Subcutaneous adipose tissue (tissue), 4 donors: ENCODE results near the gene TSC1. TPM values are rescaled to one million over a fixed set of nuclear protein-coding genes. Genes with fewer than 3 reads are reported as not detected.

ENCODE experiments used
- total RNA-seq, 4 donors: library from RNA; depleted of rRNA; stranded (reverse); fragments of >200 nt; gene quantifications; one replicate each; pipeline ENCODE4 v1.1.0, GENCODE V29; 2016
- TF ChIP-seq, protein P1 (sequence below): fragments of 450-650 bp; IDR thresholded peaks from one replicate; pipeline ENCODE4 v1.5.1; 2016; ENCODE audit warnings: low read depth, mild to moderate bottlenecking, control low read depth, antibody characterized with exemption, moderate library complexity

TSC1 gene
- total RNA-seq, 4 donors from 2014 or later: 43.4 to 63.1 (median 51.4) TPM

DNA sequence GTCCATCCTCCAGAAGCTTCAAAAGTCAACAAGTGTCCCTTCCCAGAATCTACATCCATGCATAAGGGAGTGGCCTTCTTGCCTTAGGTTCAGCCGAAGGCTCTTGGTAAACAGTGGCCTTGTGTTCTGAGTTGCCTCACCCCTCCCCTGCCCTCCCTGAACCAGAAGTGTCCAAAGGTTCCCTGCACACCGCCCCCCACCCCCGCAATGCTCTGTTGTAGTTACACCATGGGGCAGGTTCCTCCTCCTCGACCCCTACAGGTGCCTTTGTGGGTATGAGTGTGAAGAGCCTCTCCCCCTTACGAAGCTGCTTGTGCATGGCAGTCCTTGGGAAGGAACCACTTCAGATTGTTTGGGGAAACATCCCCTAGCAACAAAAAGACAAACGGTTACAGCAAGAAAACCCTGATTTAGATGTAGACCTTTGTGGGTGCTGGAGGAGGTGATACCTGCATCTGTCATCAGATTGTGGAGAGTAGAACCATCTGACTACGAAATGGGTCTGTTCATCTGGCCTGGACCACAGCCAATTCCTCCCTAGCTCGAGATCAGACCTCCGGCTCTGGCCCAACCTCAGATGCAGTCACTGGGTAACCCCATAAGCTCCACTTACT lies 58.6 kb downstream of the TSC1 start:
- TF ChIP-seq, protein P1, sequence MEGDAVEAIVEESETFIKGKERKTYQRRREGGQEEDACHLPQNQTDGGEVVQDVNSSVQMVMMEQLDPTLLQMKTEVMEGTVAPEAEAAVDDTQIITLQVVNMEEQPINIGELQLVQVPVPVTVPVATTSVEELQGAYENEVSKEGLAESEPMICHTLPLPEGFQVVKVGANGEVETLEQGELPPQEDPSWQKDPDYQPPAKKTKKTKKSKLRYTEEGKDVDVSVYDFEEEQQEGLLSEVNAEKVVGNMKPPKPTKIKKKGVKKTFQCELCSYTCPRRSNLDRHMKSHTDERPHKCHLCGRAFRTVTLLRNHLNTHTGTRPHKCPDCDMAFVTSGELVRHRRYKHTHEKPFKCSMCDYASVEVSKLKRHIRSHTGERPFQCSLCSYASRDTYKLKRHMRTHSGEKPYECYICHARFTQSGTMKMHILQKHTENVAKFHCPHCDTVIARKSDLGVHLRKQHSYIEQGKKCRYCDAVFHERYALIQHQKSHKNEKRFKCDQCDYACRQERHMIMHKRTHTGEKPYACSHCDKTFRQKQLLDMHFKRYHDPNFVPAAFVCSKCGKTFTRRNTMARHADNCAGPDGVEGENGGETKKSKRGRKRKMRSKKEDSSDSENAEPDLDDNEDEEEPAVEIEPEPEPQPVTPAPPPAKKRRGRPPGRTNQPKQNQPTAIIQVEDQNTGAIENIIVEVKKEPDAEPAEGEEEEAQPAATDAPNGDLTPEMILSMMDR: no peak

GRCh38 chr9:132883349-132884294 lies 60.8 kb downstream of the TSC1 start:
- TF ChIP-seq, protein P1: no peak

GRCh38 chr9:132882616-132883015 lies 61.8 kb downstream of the TSC1 start:
- TF ChIP-seq, protein P1: no peak

DNA sequence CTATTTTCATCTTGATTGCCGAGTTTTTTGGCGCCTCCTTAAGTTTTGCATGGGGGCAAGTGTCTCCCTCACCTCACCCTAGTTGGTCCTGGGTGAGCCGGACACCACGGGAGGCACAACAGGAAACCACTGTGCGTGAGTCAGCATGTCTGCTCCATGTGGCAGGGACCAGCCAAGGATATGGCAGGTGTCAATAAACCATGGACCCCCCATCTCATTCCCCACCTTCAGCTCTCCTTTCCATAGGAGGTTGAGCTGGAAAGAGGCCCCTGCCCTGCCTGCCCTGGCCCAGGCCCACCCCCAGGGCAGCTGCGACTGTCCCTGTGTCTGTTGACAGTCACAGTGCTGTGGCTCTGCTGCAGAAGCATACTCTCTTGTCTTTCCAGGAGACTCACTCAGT lies 62.6 kb downstream of the TSC1 start:
- TF ChIP-seq, protein P1: no peak

- TF ChIP-seq, protein P1: no peak
Observed at GRCh38 chr9:132880324-132880661, 64.1 kb downstream of the TSC1 start.

DNA sequence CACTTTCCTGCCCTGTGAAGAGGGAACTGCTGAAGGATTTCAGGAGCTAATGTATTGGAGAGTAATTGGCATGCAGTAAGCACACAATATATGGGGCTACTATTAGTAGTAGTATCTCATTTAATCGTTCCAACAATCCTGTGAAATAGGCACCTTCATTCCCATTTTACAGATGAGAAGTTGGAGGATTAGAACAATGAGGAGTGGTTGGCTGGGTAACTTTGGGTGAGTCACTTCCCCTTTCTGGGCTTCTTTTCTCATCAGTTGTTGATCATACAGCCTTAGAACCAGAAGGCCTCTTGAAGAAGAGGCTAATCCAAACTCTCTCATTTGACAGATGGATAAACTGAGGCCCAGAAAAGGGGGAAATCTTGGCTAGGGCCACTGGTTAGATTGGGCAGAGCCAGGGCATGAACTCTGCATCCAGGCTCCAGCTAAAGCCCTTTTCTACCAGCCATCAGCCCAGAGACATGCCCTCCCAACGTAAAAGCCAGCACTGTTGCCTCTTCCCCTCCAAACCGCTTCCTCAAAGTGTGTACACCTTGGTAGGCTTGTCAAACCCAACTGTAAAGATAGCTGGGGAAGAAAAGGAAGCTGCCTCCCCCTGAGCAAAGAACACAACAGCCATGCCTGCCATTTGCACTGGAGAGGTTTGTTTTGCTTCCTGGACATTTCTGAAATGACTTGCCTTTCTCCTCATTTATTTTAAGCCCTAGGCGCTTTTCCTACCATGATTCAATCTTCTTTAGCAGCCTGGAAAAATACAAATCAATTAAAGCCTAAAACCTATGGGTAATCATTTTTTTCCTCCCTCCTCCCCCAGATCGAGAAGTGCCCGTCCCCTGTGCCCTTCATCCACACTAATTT lies 64.7 kb downstream of the TSC1 start:
- TF ChIP-seq, protein P1: no peak
